Stimulated activated CD4-positive, alpha-beta T cell treated with anti-CD3 and anti-CD28 coated beads, Interleukin-12 subunit alpha, Interleukin-12 subunit beta, amount 100 ng/mL, for 24 hours (primary cell): ENCODE data around the gene CEBPG.

Experiments
- DNase-seq, 2 experiments: peaks; one replicate each; pipeline ENCODE4 v3.0.0-alpha.2; 2020; ENCODE audit warnings: low read depth in 2 of 2

CEBPG gene

GRCh38 chr19:33373453-33374235 lies at the start of gene CEBPG:
Gene CEBPG, plus strand, starts transcription at chr19:33373709. Its CDS starts 5,531 bp downstream, at chr19:33379240.
- DNase-seq, result peak; percentile 86 to 89

- DNase-seq, result no peak
These were observed 48.9 kb upstream of the CEBPG start for GRCh38 chr19:33324628-33325027.

- no peak for DNase-seq
These were observed 47.6 kb upstream of the CEBPG start for GRCh38 chr19:33325920-33326319.

GRCh38 chr19:33329060-33329459 lies 44.4 kb upstream of the CEBPG start:
- DNase-seq, result no peak

GRCh38 chr19:33329736-33330135 lies 43.8 kb upstream of the CEBPG start:
- DNase-seq, result no peak

- no peak for DNase-seq
These were observed 41.3 kb upstream of the CEBPG start for GRCh38 chr19:33332248-33332647.

GRCh38 chr19:33333151-33333550 lies 40.4 kb upstream of the CEBPG start:
- DNase-seq, result no peak

- DNase-seq, result no peak
These were observed 39.9 kb upstream of the CEBPG start for GRCh38 chr19:33333642-33334041.

GRCh38 chr19:33334271-33334670 lies 39.2 kb upstream of the CEBPG start:
- no peak for DNase-seq

GRCh38 chr19:33335446-33335845 lies 38.1 kb upstream of the CEBPG start:
- DNase-seq, result no peak

- DNase-seq, result no peak
These were observed 34.2 kb upstream of the CEBPG start for GRCh38 chr19:33339016-33339984.

GRCh38 chr19:33340991-33341390 lies 32.5 kb upstream of the CEBPG start:
- no peak for DNase-seq

GRCh38 chr19:33343301-33343700 lies 30.2 kb upstream of the CEBPG start:
- no peak for DNase-seq

GRCh38 chr19:33343859-33344572 lies 29.5 kb upstream of the CEBPG start:
- DNase-seq, result no peak

GRCh38 chr19:33344573-33344925 lies 29.0 kb upstream of the CEBPG start:
- DNase-seq, result no peak

- DNase-seq, result no peak
These were observed 28.3 kb upstream of the CEBPG start for GRCh38 chr19:33345163-33345562.

- no peak for DNase-seq
These were observed 26.8 kb upstream of the CEBPG start for GRCh38 chr19:33346665-33347064.

- no peak for DNase-seq
These were observed 26.2 kb upstream of the CEBPG start for GRCh38 chr19:33347300-33347699.

GRCh38 chr19:33348301-33349010 lies 25.1 kb upstream of the CEBPG start:
- DNase-seq, result no peak

- DNase-seq, result no peak
These were observed 23.9 kb upstream of the CEBPG start for GRCh38 chr19:33349319-33350289.
